Thoracic aorta (tissue), 2 donors: ENCODE data around the gene PER3. TPM values are rescaled to one million over a fixed set of nuclear protein-coding genes. Genes with fewer than 3 reads are reported as not detected.

Source experiments
- ATAC-seq: fragments of 150-250 bp; one replicate; pipeline ENCODE4 v1.8.0; 2017; ENCODE audit warnings: low read depth; ENCODE audit not compliant: insufficient number of reproducible peaks, low FRiP score
- DNase-seq: peaks from one replicate; pipeline ENCODE4 v3.0.0-alpha.2; 2020; ENCODE audit warnings: low spot score
- H3K27ac ChIP-seq, 2 donors: fragments of 200-600 bp; sonication (generic); 1 replicate in 1 of 2; 2 replicates in 1 of 2; pipeline ENCODE4 v1.5.1; 2016; ENCODE audit warnings: mild to moderate bottlenecking in 2 of 2, moderate library complexity in 2 of 2
- H3K27me3 ChIP-seq: fragments of 200-600 bp; sonication (generic); replicated peaks from 2 replicates; pipeline ENCODE4 v1.6.0; 2016; ENCODE audit warnings: mild to moderate bottlenecking; ENCODE audit not compliant: insufficient read depth
- H3K36me3 ChIP-seq: fragments of 200-600 bp; sonication (generic); one replicate; pipeline ENCODE4 v1.5.1; 2016
- H3K4me1 ChIP-seq, 2 donors: fragments of 200-600 bp; sonication (generic); 1 replicate in 1 of 2; 2 replicates in 1 of 2; pipeline versions ENCODE4 v1.5.1 to v1.6.0; 2016; ENCODE audit warnings: low read depth in 2 of 2, mild to moderate bottlenecking in 1 of 2; ENCODE audit not compliant: control insufficient read depth in 1 of 2
- H3K4me3 ChIP-seq: fragments of 200-600 bp; sonication (generic); 2 replicates; pipeline ENCODE4 v1.5.1; 2016; ENCODE audit warnings: mild to moderate bottlenecking
- H3K9me3 ChIP-seq: fragments of 200-600 bp; sonication (generic); 2 replicates; pipeline ENCODE4 v1.5.1; 2016
- CTCF ChIP-seq: fragments of 200-600 bp; sonication (generic); IDR thresholded peaks from one replicate; pipeline ENCODE4 v1.5.1; 2019; ENCODE audit warnings: antibody characterized with exemption
- total RNA-seq, 2 donors: library from RNA; depleted of rRNA; stranded (reverse); fragments of >200 nt; gene quantifications; one replicate each; pipeline versions ENCODE4 v1.1.0 to v1.2.3, GENCODE V29; 2016

The PER3 gene
- total RNA-seq, 2 donors from 2014 or later = 19.8 to 21.7 TPM

- Histone ChIP-seq H3K27ac (no peak within 1 kb of the TSS), H3K27me3 (no peaks in the 10 kb centered on the region), H3K36me3 (no peaks in the 10 kb centered on the region), H3K9me3 (no peaks in the 10 kb centered on the region), H3K4me1 (no peaks in the 10 kb centered on the region), H3K4me3 (no peak within 1 kb of the TSS)
- DNase-seq (no peak), ATAC-seq (no peak)
- no peak for TF ChIP-seq CTCF
Measured at GRCh38 chr1:7852804-7853683, 69.0 kb downstream of the PER3 start, which contains the start of gene UTS2. UTS2 (minus strand) TSS chr1:7853065; CDS start chr1:7853003, 62 bp downstream.

GRCh38 chr1:7853684-7854026, 69.6 kb downstream of the PER3 start:
- Histone ChIP-seq H3K27ac (no peak overlapping the region), H3K4me1 (no peaks in the 10 kb centered on the region), H3K27me3 (no peaks in the 10 kb centered on the region), H3K4me3 (no peak overlapping the region), H3K36me3 (no peaks in the 10 kb centered on the region), H3K9me3 (no peaks in the 10 kb centered on the region)
- ATAC-seq (no peak), DNase-seq (no peak)
- TF ChIP-seq CTCF = no peak

- DNase-seq = no peak
- H3K4me1 ChIP-seq = no peaks in the 10 kb centered on the region
- no peaks in the 10 kb centered on the region for H3K36me3 ChIP-seq
- H3K27ac ChIP-seq = no peak overlapping the region
- no peak overlapping the region for H3K4me3 ChIP-seq
- H3K27me3 ChIP-seq = no peaks in the 10 kb centered on the region
- H3K9me3 ChIP-seq = no peaks in the 10 kb centered on the region
- no peak for TF ChIP-seq CTCF
- ATAC-seq = no peak
Measured at GRCh38 chr1:7856345-7856744, 72.3 kb downstream of the PER3 start.

- no peak for DNase-seq
Measured at GRCh38 chr1:7857000-7857399, 72.9 kb downstream of the PER3 start.

GRCh38 chr1:7857985-7858384, 73.9 kb downstream of the PER3 start:
- Histone ChIP-seq H3K36me3 (no peaks in the 10 kb centered on the region), H3K9me3 (no peaks in the 10 kb centered on the region), H3K4me3 (no peak overlapping the region), H3K27ac (no peak overlapping the region), H3K4me1 (no peaks in the 10 kb centered on the region), H3K27me3 (no peaks in the 10 kb centered on the region)
- DNase-seq = no peak
- no peak for ATAC-seq
- no peak for TF ChIP-seq CTCF

More at GRCh38 chr1:7857000-7857399, 72.9 kb downstream of the PER3 start:
- no peak overlapping the region for H3K27ac ChIP-seq
- no peak for TF ChIP-seq CTCF
- no peaks in the 10 kb centered on the region for H3K9me3 ChIP-seq
- no peaks in the 10 kb centered on the region for H3K27me3 ChIP-seq
- H3K4me1 ChIP-seq = no peaks in the 10 kb centered on the region
- no peak for ATAC-seq
- H3K4me3 ChIP-seq = no peak overlapping the region
- no peaks in the 10 kb centered on the region for H3K36me3 ChIP-seq
